HepG2 (cell line): ENCODE data around the gene ATP9A. TPM values are rescaled to one million over a fixed set of nuclear protein-coding genes. Genes with fewer than 3 reads are reported as not detected.

Experiments used
- ATAD3A ChIP-seq: sonication (generic); formaldehyde crosslinking; IDR thresholded peaks from 2 replicates; pipeline ENCODE4 v1.4.0; 2020; ENCODE audit warnings: missing genetic modification reagents
- BCLAF1 ChIP-seq: fragments of 450-650 bp; IDR thresholded peaks from 2 replicates; pipeline ENCODE4 v1.6.1; 2017; ENCODE audit warnings: mild to moderate bottlenecking
- MED13 ChIP-seq: sonication (generic); formaldehyde crosslinking; IDR thresholded peaks from 2 replicates; pipeline ENCODE4 v1.5.0; 2020; ENCODE audit warnings: missing genetic modification reagents
- MIXL1 ChIP-seq: IDR thresholded peaks from 2 replicates; pipeline ENCODE4 v1.6.1; 2016
- NR2F1 ChIP-seq, 2 experiments: fragments of 450-650 bp in 1 of 2; formaldehyde crosslinking in 1 of 2; IDR thresholded peaks; 2 replicates each; pipeline versions ENCODE4 v1.5.0 to v1.6.1; 2016 to 2020; ENCODE audit warnings: mild to moderate bottlenecking in 1 of 2, missing compliant biosample characterization in 1 of 2, missing genetic modification reagents in 1 of 2, moderate library complexity in 1 of 2
- PCBP2 ChIP-seq: fragments of 200-400 bp; formaldehyde crosslinking; optimal IDR thresholded peaks from 2 replicates; pipeline ENCODE3; 2018; ENCODE audit warnings: low read length, low read depth; ENCODE audit not compliant: poor library complexity, severe bottlenecking
- PRDM4 ChIP-seq: sonication (generic); formaldehyde crosslinking; IDR thresholded peaks from 2 replicates; pipeline ENCODE4 v1.9.0; 2021; ENCODE audit warnings: missing genetic modification reagents, borderline replicate concordance
- SNAPC2 ChIP-seq: sonication (generic); formaldehyde crosslinking; IDR thresholded peaks from 2 replicates; pipeline ENCODE4 v1.8.1; 2022; ENCODE audit warnings: mild to moderate bottlenecking, missing genetic modification reagents
- SPEN ChIP-seq: sonication (generic); formaldehyde crosslinking; IDR thresholded peaks from 2 replicates; pipeline ENCODE4 v1.5.1; 2020; ENCODE audit warnings: low read depth, mild to moderate bottlenecking, missing genetic modification reagents
- THAP7 ChIP-seq: sonication (generic); formaldehyde crosslinking; IDR thresholded peaks from 2 replicates; pipeline ENCODE4 v1.8.1; 2023; ENCODE audit warnings: mild to moderate bottlenecking, missing genetic modification reagents
- ZBTB10 ChIP-seq: sonication (generic); formaldehyde crosslinking; IDR thresholded peaks from 2 replicates; pipeline ENCODE4 v1.4.0; 2020; ENCODE audit warnings: missing genetic modification reagents, borderline replicate concordance
- ZBTB42 ChIP-seq: sonication (generic); formaldehyde crosslinking; IDR thresholded peaks from 2 replicates; pipeline ENCODE4 v1.5.0; 2020; ENCODE audit warnings: mild to moderate bottlenecking, missing genetic modification reagents
- ZMYM3 ChIP-seq: sonication (generic); formaldehyde crosslinking; IDR thresholded peaks from 2 replicates; pipeline ENCODE4 v1.5.1; 2020; ENCODE audit warnings: mild to moderate bottlenecking, missing genetic modification reagents
- ZMYM4 ChIP-seq: sonication (generic); formaldehyde crosslinking; IDR thresholded peaks from 2 replicates; pipeline ENCODE4 v1.8.1; 2023; ENCODE audit warnings: mild to moderate bottlenecking, missing genetic modification reagents
- ZNF230 ChIP-seq: sonication (generic); formaldehyde crosslinking; IDR thresholded peaks from 2 replicates; pipeline ENCODE4 v1.4.0; 2020; ENCODE audit warnings: mild to moderate bottlenecking, missing genetic modification reagents
- ZNF337 ChIP-seq: sonication (generic); formaldehyde crosslinking; IDR thresholded peaks from 2 replicates; pipeline ENCODE4 v1.5.1; 2020; ENCODE audit warnings: missing genetic modification reagents, low read depth, mild to moderate bottlenecking, borderline replicate concordance
- ZNF446 ChIP-seq: sonication (generic); formaldehyde crosslinking; IDR thresholded peaks from 2 replicates; pipeline ENCODE4 v1.5.0; 2020; ENCODE audit warnings: mild to moderate bottlenecking, missing genetic modification reagents
- ZNF746 ChIP-seq: sonication (generic); formaldehyde crosslinking; IDR thresholded peaks from 2 replicates; pipeline ENCODE4 v1.8.0; 2022; ENCODE audit warnings: mild to moderate bottlenecking, missing genetic modification reagents
- ZNF761 ChIP-seq: sonication (generic); formaldehyde crosslinking; conservative IDR thresholded peaks from 2 replicates; pipeline ENCODE4 v1.4.0; 2020; ENCODE audit warnings: mild to moderate bottlenecking, missing genetic modification reagents
- polyA plus RNA-seq, 8 experiments: library from polyadenylated mRNA; depleted of rRNA in 3 of 8; stranded (reverse) in 7 of 8; unstranded in 1 of 8; fragments of >200 nt; fragmentation: Illumina TruSeq in 4 of 8; extraction: Trizol in 4 of 8; gene quantifications; 2 replicates each; pipeline versions ENCODE4 v1.2.1 to v1.2.3, GENCODE V29; 2011 to 2016; ENCODE audit warnings: low read depth in 4 of 8, missing spikeins in 1 of 8, mixed read lengths in 1 of 8; ENCODE audit not compliant: insufficient read depth in 1 of 8
- total RNA-seq, 5 experiments: library from RNA; depleted of rRNA; stranded (reverse); fragments of >200 nt; fragmentation: Illumina TruSeq; extraction: Trizol; gene quantifications; 2 replicates each; pipeline ENCODE4 v1.2.3, GENCODE V29; 2016; ENCODE audit warnings: low read depth in 1 of 5

Gene ATP9A
- total and polyA plus RNA-seq, 2 of the 13 experiments (the other 11 are each of a cell fraction or from before 2014, with no cell fraction given), result 11.8 to 18.5 TPM

GRCh38 chr20:51661609-51662178 is 106.5 kb downstream of the ATP9A start (continued):
- TF ChIP-seq PRDM4 (CRISPR knock-in tag) (no peak), ZMYM4 (no peak), ZBTB10 (CRISPR knock-in tag) (no peak), ZNF746 (CRISPR knock-in tag) (no peak), ZMYM3 (CRISPR knock-in tag) (no peak), PCBP2 (no peak), ZNF230 (CRISPR knock-in tag) (no peak), MED13 (CRISPR knock-in tag) (no peak), ZBTB42 (CRISPR knock-in tag) (no peak), SPEN (no peak), BCLAF1 (no peak), ZNF761 (CRISPR knock-in tag) (no peak), ZNF446 (CRISPR knock-in tag) (no peak), ZNF337 (CRISPR knock-in tag) (no peak), MIXL1 (CRISPR knock-in tag) (no peak), ATAD3A (CRISPR knock-in tag) (no peak), SNAPC2 (no peak), THAP7 (CRISPR knock-in tag) (no peak), NR2F1 (CRISPR knock-in tag; IDR thresholded peaks at IDR 0.05) (peak in 1 of 2 experiments; percentile 71; a peak in 2 of 4 replicates)
